MCF 10A (cell line): ENCODE data around the gene TNRC6B. TPM values are rescaled to one million over a fixed set of nuclear protein-coding genes. Genes with fewer than 3 reads are reported as not detected.
A peak's percentile ranks its signal among the peaks of the same experiment; 100 is the strongest.
"Not testable (repeated sequence)": the region's sequence is repeated elsewhere in the genome, so short reads cannot be mapped to it uniquely, and the experiment has no call there.

Experiments
- BruUV-seq: library from RNA; stranded (reverse); fragments of 400-500 nt; replicated peaks from 2 replicates; lab custom pipeline; 2021; lab: Mats Ljungman, UMichigan
- CTCF ChIA-PET: fragments of 300-600 bp; sonication (Branson Sonifier 250); formaldehyde crosslinking; extraction: SDS; loops from one replicate; lab custom pipeline; 2021; ENCODE audit warnings: antibody characterized with exemption, inconsistent platforms; lab: Yijun Ruan, JAX
- POLR2A ChIA-PET: fragments of 300-600, 350-650 bp; sonication (Branson Sonifier 250); formaldehyde crosslinking; extraction: SDS; loops from one replicate; lab custom pipeline; 2020; ENCODE audit warnings: antibody characterized with exemption, inconsistent platforms; lab: Yijun Ruan, JAX
- DNase-seq: peaks from one replicate; pipeline ENCODE4 v3.0.0-alpha.2; 2018; ENCODE audit not compliant: unreplicated experiment
- H3K27ac Mint-ChIP-seq: one replicate; pipeline ENCODE4 v1.8.0; 2022; ENCODE audit warnings: mild to moderate bottlenecking, low read depth, mixed read lengths; ENCODE audit not compliant: unreplicated experiment
- H3K27me3 Mint-ChIP-seq: one replicate; pipeline ENCODE4 v1.8.0; 2022; ENCODE audit warnings: mixed read lengths; ENCODE audit not compliant: insufficient read depth, unreplicated experiment
- H3K36me3 Mint-ChIP-seq: one replicate; pipeline ENCODE4 v1.8.0; 2022; ENCODE audit warnings: mild to moderate bottlenecking, moderate library complexity, mixed read lengths; ENCODE audit not compliant: insufficient read depth, unreplicated experiment
- H3K4me1 Mint-ChIP-seq: one replicate; pipeline ENCODE4 v1.8.0; 2022; ENCODE audit warnings: mixed read lengths; ENCODE audit not compliant: insufficient read depth, unreplicated experiment
- H3K4me3 Mint-ChIP-seq: one replicate; pipeline ENCODE4 v1.8.0; 2022; ENCODE audit warnings: mild to moderate bottlenecking, moderate library complexity, mixed read lengths; ENCODE audit not compliant: unreplicated experiment
- H3K9me3 Mint-ChIP-seq: one replicate; pipeline ENCODE4 v1.8.0; 2022; ENCODE audit warnings: mixed read lengths; ENCODE audit not compliant: unreplicated experiment
- CTCF ChIP-seq: fragments of 200-600 bp; IDR thresholded peaks from one replicate; pipeline ENCODE4 v1.8.0; 2022; ENCODE audit warnings: antibody characterized with exemption, mild to moderate bottlenecking; ENCODE audit not compliant: unreplicated experiment
- intact Hi-C: fragments of 100-400 bp; cut with micrococcal nuclease; formaldehyde crosslinking; loops from 2 replicates; pipeline ENCODE4 v1.14.1; 2022
- total RNA-seq: library from RNA; stranded (reverse); gene quantifications from 2 replicates; pipeline ENCODE4 v1.2.3, GENCODE V29; 2022

Gene TNRC6B
- total RNA-seq, 1 experiment from 2014 or later, result 27.1 TPM

GRCh38 chr22:40194656-40195055 is 16.9 kb downstream of the TNRC6B start:
- CTCF ChIA-PET, result interaction anchor here (0.6 to 1.3 kb wide), 2 partner anchors 12 to 140 kb away, joined by 4 to 8 read pairs; no protein-coding TSS in a partner anchor
- no peak for TF ChIP-seq CTCF
- no TSS peak for BruUV-seq
- POLR2A ChIA-PET, result interaction anchor here (0.6 to 5.8 kb wide), 3 partner anchors 16 to 154 kb away, joined by 3 to 64 read pairs (median 3); partner anchors contain the start of gene TNRC6B
- H3K27me3 Mint-ChIP-seq, result no peaks in the 10 kb centered on the region
- H3K9me3 Mint-ChIP-seq, result no peaks in the 10 kb centered on the region
- H3K27ac Mint-ChIP-seq, result no peak overlapping the region
- intact Hi-C loops, result no loop called here
- no peak for DNase-seq
- H3K36me3 Mint-ChIP-seq, result peaks cover 14% of the 10 kb centered on the region
- H3K4me1 Mint-ChIP-seq, result peaks cover 46% of the 10 kb centered on the region
- H3K4me3 Mint-ChIP-seq, result no peak overlapping the region

GRCh38 chr22:40196628-40197360 is 19.1 kb downstream of the TNRC6B start:
- intact Hi-C loops, result no loop called here
- no peaks in the 10 kb centered on the region for H3K27me3 Mint-ChIP-seq
- peaks cover 36% of the 10 kb centered on the region for H3K4me1 Mint-ChIP-seq
- BruUV-seq, result no TSS peak
- no peak for TF ChIP-seq CTCF
- peaks cover 9% of the 10 kb centered on the region for H3K36me3 Mint-ChIP-seq
- H3K9me3 Mint-ChIP-seq, result no peaks in the 10 kb centered on the region
- H3K27ac Mint-ChIP-seq, result peak overlapping the region; percentile 24
- peak; percentile 69 for DNase-seq
- no peak overlapping the region for H3K4me3 Mint-ChIP-seq
- POLR2A ChIA-PET, result interaction anchor here (0.8 to 5.8 kb wide), 12 partner anchors 8 to 668 kb away, joined by 3 to 64 read pairs (median 5); partner anchors contain the start of genes ADSL and TNRC6B
- CTCF ChIA-PET, result interaction anchor here (0.6 to 1.0 kb wide), 3 partner anchors 120 to 881 kb away, joined by 3 to 5 read pairs (median 3); no protein-coding TSS in a partner anchor

- H3K27ac Mint-ChIP-seq, result peak overlapping the region; percentile 24
- H3K4me1 Mint-ChIP-seq, result peaks cover 34% of the 10 kb centered on the region
- H3K36me3 Mint-ChIP-seq, DNase-seq, intact Hi-C loops, H3K9me3 Mint-ChIP-seq, H3K27me3 Mint-ChIP-seq, H3K4me3 Mint-ChIP-seq, BruUV-seq: not testable (repeated sequence)
- CTCF ChIA-PET, result interaction anchor here (0.7 kb wide), 1 partner anchor 14 kb away, joined by 3 read pairs; no protein-coding TSS in a partner anchor
- POLR2A ChIA-PET, result interaction anchor here (1.2 to 5.8 kb wide), 8 partner anchors 9 to 669 kb away, joined by 3 to 64 read pairs (median 5); partner anchors contain the start of gene TNRC6B
Measured at GRCh38 chr22:40197421-40197820, 19.7 kb downstream of the TNRC6B start.

- H3K36me3 Mint-ChIP-seq, result peaks cover 6% of the 10 kb centered on the region
- ChIA-PET POLR2A (interaction anchor here (0.9 to 1.4 kb wide), 3 partner anchors 9 to 25 kb away, joined by 3 to 5 read pairs (median 3); partner anchors contain the start of gene TNRC6B), CTCF (no interaction called here)
- BruUV-seq, result no TSS peak
- H3K9me3 Mint-ChIP-seq, result no peaks in the 10 kb centered on the region
- no peak for DNase-seq
- H3K27me3 Mint-ChIP-seq, result no peaks in the 10 kb centered on the region
- H3K27ac Mint-ChIP-seq, result no peak overlapping the region
- no peak for TF ChIP-seq CTCF
- H3K4me3 Mint-ChIP-seq, result no peak overlapping the region
- H3K4me1 Mint-ChIP-seq, result peaks cover 22% of the 10 kb centered on the region
- intact Hi-C loops, result no loop called here
Measured at GRCh38 chr22:40198733-40199132, 21.0 kb downstream of the TNRC6B start.
